Stimulated activated memory B cell treated with anti-CD40 and anti-IgM and Interleukin-4, amounts not matched to agents 10 μg/mL and 1 μg/mL and 100 μg/mL, for 72 hours (primary cell): ENCODE data around the gene FPR2.
"Not testable (repeated sequence)": the region's sequence is repeated elsewhere in the genome, so short reads cannot be mapped to it uniquely, and the experiment has no call there.

Source experiments
- ATAC-seq: fragments of 150-1000 bp; cut with Tn5 transposase; 2 replicates; pipeline ENCODE4 v1.10.0; 2021
- H3K27ac Mint-ChIP-seq: one replicate; pipeline ENCODE4 v1.8.0; 2022; ENCODE audit warnings: mild to moderate bottlenecking, mixed read lengths
- H3K27me3 Mint-ChIP-seq: one replicate; pipeline ENCODE4 v1.8.0; 2022; ENCODE audit warnings: mixed read lengths
- H3K36me3 Mint-ChIP-seq: one replicate; pipeline ENCODE4 v1.8.0; 2022; ENCODE audit warnings: mixed read lengths
- H3K4me1 Mint-ChIP-seq: one replicate; pipeline ENCODE4 v1.8.0; 2022; ENCODE audit warnings: mixed read lengths
- H3K4me3 Mint-ChIP-seq: one replicate; pipeline ENCODE4 v1.8.0; 2022; ENCODE audit warnings: mild to moderate bottlenecking, moderate library complexity, mixed read lengths
- H3K9me3 Mint-ChIP-seq: one replicate; pipeline ENCODE4 v1.8.0; 2022; ENCODE audit warnings: mixed read lengths

FPR2 gene

GRCh38 chr19:51802775-51803174 lies 41.8 kb downstream of the FPR2 start:
- no peak for ATAC-seq
- peaks cover 15% of the 10 kb centered on the region for H3K9me3 Mint-ChIP-seq
- H3K4me3 Mint-ChIP-seq, result no peak overlapping the region
- no peaks in the 10 kb centered on the region for H3K36me3 Mint-ChIP-seq
- H3K4me1 Mint-ChIP-seq, result no peaks in the 10 kb centered on the region
- H3K27me3 Mint-ChIP-seq, result no peaks in the 10 kb centered on the region
- H3K27ac Mint-ChIP-seq, result no peak overlapping the region

GRCh38 chr19:51803519-51803918 lies 42.5 kb downstream of the FPR2 start:
- H3K36me3 Mint-ChIP-seq, result no peaks in the 10 kb centered on the region
- H3K4me3 Mint-ChIP-seq, result no peak overlapping the region
- H3K27me3 Mint-ChIP-seq, result no peaks in the 10 kb centered on the region
- no peaks in the 10 kb centered on the region for H3K4me1 Mint-ChIP-seq
- no peak overlapping the region for H3K27ac Mint-ChIP-seq
- ATAC-seq, result no peak
- peaks cover 13% of the 10 kb centered on the region for H3K9me3 Mint-ChIP-seq

- peaks cover 13% of the 10 kb centered on the region for H3K9me3 Mint-ChIP-seq
- H3K27me3 Mint-ChIP-seq, result no peaks in the 10 kb centered on the region
- H3K4me3 Mint-ChIP-seq, result no peak overlapping the region
- H3K4me1 Mint-ChIP-seq, result no peaks in the 10 kb centered on the region
- H3K36me3 Mint-ChIP-seq, result no peaks in the 10 kb centered on the region
- ATAC-seq, result no peak
- H3K27ac Mint-ChIP-seq, result no peak overlapping the region
Measured at GRCh38 chr19:51803967-51804366, 43.0 kb downstream of the FPR2 start.

GRCh38 chr19:51804789-51805188 lies 43.8 kb downstream of the FPR2 start:
- not testable (repeated sequence) for H3K36me3 Mint-ChIP-seq, ATAC-seq, H3K27me3 Mint-ChIP-seq, H3K4me3 Mint-ChIP-seq, H3K4me1 Mint-ChIP-seq, H3K27ac Mint-ChIP-seq
- H3K9me3 Mint-ChIP-seq, result peaks cover 11% of the 10 kb centered on the region

- not testable (repeated sequence) for H3K4me3 Mint-ChIP-seq, H3K27ac Mint-ChIP-seq, ATAC-seq, H3K9me3 Mint-ChIP-seq, H3K4me1 Mint-ChIP-seq, H3K36me3 Mint-ChIP-seq, H3K27me3 Mint-ChIP-seq
Measured at GRCh38 chr19:51805396-51805795, 44.4 kb downstream of the FPR2 start.

GRCh38 chr19:51806571-51806970 lies 45.6 kb downstream of the FPR2 start:
- H3K9me3 Mint-ChIP-seq, result peaks cover 12% of the 10 kb centered on the region
- not testable (repeated sequence) for H3K4me3 Mint-ChIP-seq, H3K36me3 Mint-ChIP-seq, ATAC-seq, H3K4me1 Mint-ChIP-seq, H3K27ac Mint-ChIP-seq, H3K27me3 Mint-ChIP-seq

- Mint-ChIP-seq H3K9me3 (peaks cover 13% of the 10 kb centered on the region), H3K27ac (no peak overlapping the region), H3K4me1 (no peaks in the 10 kb centered on the region), H3K36me3 (no peaks in the 10 kb centered on the region), H3K27me3 (no peaks in the 10 kb centered on the region), H3K4me3 (no peak overlapping the region)
- no peak for ATAC-seq
Measured at GRCh38 chr19:51807111-51807701, 46.2 kb downstream of the FPR2 start.

GRCh38 chr19:51807925-51808324 lies 46.9 kb downstream of the FPR2 start:
- H3K4me1 Mint-ChIP-seq, result no peaks in the 10 kb centered on the region
- peaks cover 13% of the 10 kb centered on the region for H3K9me3 Mint-ChIP-seq
- H3K27me3 Mint-ChIP-seq, result no peaks in the 10 kb centered on the region
- H3K36me3 Mint-ChIP-seq, result no peaks in the 10 kb centered on the region
- H3K4me3 Mint-ChIP-seq, result no peak overlapping the region
- ATAC-seq, result no peak
- no peak overlapping the region for H3K27ac Mint-ChIP-seq

GRCh38 chr19:51808333-51808986 lies 47.5 kb downstream of the FPR2 start:
- H3K4me3 Mint-ChIP-seq, result no peak overlapping the region
- H3K27me3 Mint-ChIP-seq, result no peaks in the 10 kb centered on the region
- H3K36me3 Mint-ChIP-seq, result no peaks in the 10 kb centered on the region
- ATAC-seq, result no peak
- H3K4me1 Mint-ChIP-seq, result no peaks in the 10 kb centered on the region
- no peak overlapping the region for H3K27ac Mint-ChIP-seq
- peaks cover 10% of the 10 kb centered on the region for H3K9me3 Mint-ChIP-seq

- H3K4me1 Mint-ChIP-seq, result no peaks in the 10 kb centered on the region
- no peak for ATAC-seq
- no peaks in the 10 kb centered on the region for H3K27me3 Mint-ChIP-seq
- peaks cover 10% of the 10 kb centered on the region for H3K9me3 Mint-ChIP-seq
- H3K36me3 Mint-ChIP-seq, result no peaks in the 10 kb centered on the region
- H3K27ac Mint-ChIP-seq, result no peak overlapping the region
- H3K4me3 Mint-ChIP-seq, result no peak overlapping the region
Measured at GRCh38 chr19:51809787-51810186, 48.8 kb downstream of the FPR2 start.

- Mint-ChIP-seq H3K4me1 (no peaks in the 10 kb centered on the region), H3K9me3 (peaks cover 10% of the 10 kb centered on the region), H3K27me3 (no peaks in the 10 kb centered on the region), H3K4me3 (no peak overlapping the region), H3K36me3 (no peaks in the 10 kb centered on the region), H3K27ac (no peak overlapping the region)
- no peak for ATAC-seq
Measured at GRCh38 chr19:51810223-51810622, 49.2 kb downstream of the FPR2 start.

- Mint-ChIP-seq H3K4me1 (no peaks in the 10 kb centered on the region), H3K4me3 (no peak overlapping the region), H3K36me3 (no peaks in the 10 kb centered on the region), H3K9me3 (peaks cover 7% of the 10 kb centered on the region), H3K27ac (no peak overlapping the region), H3K27me3 (no peaks in the 10 kb centered on the region)
- no peak for ATAC-seq
Measured at GRCh38 chr19:51811344-51811743, 50.4 kb downstream of the FPR2 start.

GRCh38 chr19:51815043-51815442 lies 54.1 kb downstream of the FPR2 start:
- H3K9me3 Mint-ChIP-seq, result peaks cover 20% of the 10 kb centered on the region
- H3K4me1 Mint-ChIP-seq, result no peaks in the 10 kb centered on the region
- H3K4me3 Mint-ChIP-seq, result no peak overlapping the region
- ATAC-seq, result no peak
- no peaks in the 10 kb centered on the region for H3K36me3 Mint-ChIP-seq
- no peak overlapping the region for H3K27ac Mint-ChIP-seq
- H3K27me3 Mint-ChIP-seq, result no peaks in the 10 kb centered on the region

- H3K9me3 Mint-ChIP-seq, result peaks cover 18% of the 10 kb centered on the region
- no peak overlapping the region for H3K27ac Mint-ChIP-seq
- H3K4me1 Mint-ChIP-seq, result no peaks in the 10 kb centered on the region
- H3K4me3 Mint-ChIP-seq, result no peak overlapping the region
- no peaks in the 10 kb centered on the region for H3K36me3 Mint-ChIP-seq
- ATAC-seq, result no peak
- H3K27me3 Mint-ChIP-seq, result no peaks in the 10 kb centered on the region
Measured at GRCh38 chr19:51816711-51817110, 55.7 kb downstream of the FPR2 start.

- Mint-ChIP-seq H3K27me3 (no peaks in the 10 kb centered on the region), H3K4me1 (peaks cover 8% of the 10 kb centered on the region), H3K36me3 (no peaks in the 10 kb centered on the region), H3K4me3 (no peak overlapping the region), H3K9me3 (peaks cover 27% of the 10 kb centered on the region), H3K27ac (no peak overlapping the region)
- ATAC-seq, result no peak
Measured at GRCh38 chr19:51820011-51820410, 59.0 kb downstream of the FPR2 start.
